Urothelium cell line (cell line): ENCODE data around the gene DCUN1D2.

ENCODE experiments used
- DNase-seq: peaks from one replicate; pipeline ENCODE4 v3.0.0; 2011; ENCODE audit warnings: low spot score, mixed read lengths
- FAIRE-seq: peaks from 2 replicates; lab custom pipeline; 2011; peaks lifted over from hg19 to GRCh38; lab: Jason Lieb, UNC

DCUN1D2 gene

DNA sequence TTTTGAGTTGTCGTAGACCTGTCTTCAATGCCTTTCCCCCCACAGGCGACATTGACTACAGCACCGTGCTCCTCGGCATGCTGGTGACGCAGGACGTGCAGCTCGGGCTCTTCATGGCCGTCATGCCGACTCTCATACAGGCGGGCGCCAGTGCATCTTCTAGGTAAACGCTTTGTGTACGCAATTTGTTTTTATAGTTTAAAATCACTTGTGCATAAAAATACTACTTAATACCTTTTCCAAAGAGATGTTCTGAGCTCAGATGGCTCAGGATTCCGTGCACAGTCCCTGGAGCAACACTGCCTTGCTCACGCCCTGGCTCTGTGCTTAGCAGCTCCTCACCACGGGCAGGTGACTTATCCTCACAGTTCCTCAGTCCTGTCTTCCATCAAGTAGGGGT, 30.1 kb upstream of the DCUN1D2 start:
- DNase-seq (no peak), FAIRE-seq (no peak)

GRCh38 chr13:113519556-113519955, 29.0 kb upstream of the DCUN1D2 start:
- FAIRE-seq (no peak), DNase-seq (no peak)

DNA sequence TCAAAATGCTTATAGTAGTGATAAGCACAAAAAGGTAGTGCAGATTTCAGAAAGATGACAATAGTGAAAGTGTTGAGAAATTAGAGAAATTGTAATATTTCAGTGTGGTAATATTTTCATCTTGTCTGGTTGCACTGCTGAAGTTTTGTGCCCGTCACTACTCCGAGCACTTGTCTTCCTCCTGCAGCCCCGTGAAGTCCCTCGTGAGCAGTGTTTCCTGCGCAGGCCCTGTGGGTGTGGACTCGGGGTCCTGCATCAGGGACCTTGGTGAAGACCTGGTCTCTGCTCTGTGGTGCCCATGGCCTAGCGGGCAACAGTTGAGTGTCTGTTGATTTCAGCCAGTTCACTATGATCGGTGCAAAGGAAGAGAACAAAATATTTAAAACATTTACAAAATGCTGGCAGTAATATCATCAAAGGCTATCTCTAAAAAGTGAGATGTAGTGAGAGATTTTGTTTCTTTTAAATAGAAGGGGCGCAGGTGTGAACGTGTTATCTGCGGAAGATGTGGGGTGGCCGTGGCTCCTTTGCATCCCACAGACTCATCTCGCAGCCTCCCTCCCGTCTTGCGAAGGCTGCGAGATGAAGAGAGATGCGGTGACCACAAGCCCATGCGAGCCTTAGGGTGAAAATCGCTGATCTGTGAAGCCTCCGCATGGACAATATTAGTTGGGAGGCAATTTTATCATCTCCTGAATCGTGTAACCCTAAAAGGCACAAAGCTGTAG, 27.7 kb upstream of the DCUN1D2 start:
- FAIRE-seq, result no peak

DNA sequence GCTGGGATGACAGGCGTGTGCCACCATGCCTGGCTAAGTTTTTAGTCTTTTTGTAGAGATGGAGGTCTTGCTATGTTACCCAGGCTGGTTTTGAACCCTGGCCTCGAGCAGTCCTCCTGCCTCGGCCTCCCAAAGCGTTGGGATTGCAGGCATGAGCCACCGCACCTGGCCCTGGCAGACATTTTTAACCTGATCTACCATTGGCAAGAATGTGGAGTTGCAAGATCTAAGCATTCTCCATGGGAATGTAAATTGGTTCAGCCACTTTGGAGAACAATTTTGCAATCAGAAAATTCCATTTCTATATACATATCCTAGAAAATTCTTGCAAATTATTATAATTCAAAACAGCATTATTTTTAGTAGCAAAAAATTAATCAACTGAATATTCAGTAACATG, 24.3 kb upstream of the DCUN1D2 start:
- DNase-seq, result no peak
- no peak for FAIRE-seq

More for the DNA sequence above, 27.7 kb upstream of the DCUN1D2 start:
- no peak for DNase-seq

DNA sequence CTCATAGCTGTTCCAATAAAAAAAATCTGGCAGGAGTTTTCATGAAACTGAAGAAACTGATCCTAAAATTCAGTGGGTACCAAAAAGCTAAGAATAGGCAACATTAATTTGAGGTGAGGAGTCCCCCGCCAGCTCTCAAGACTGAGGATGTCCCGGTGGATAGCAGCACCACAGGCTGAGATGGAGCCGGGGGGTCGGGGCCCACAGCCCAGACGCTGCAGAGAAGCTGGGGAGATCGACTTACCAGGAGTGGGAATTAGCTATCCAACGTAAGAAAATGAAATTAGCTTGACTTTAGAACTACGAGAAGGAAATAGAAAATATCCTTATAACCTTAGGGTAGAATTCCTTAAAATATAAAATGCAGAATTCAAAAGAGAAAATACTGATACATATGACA, 23.2 kb upstream of the DCUN1D2 start:
- DNase-seq, result no peak
- no peak for FAIRE-seq

- DNase-seq (no peak), FAIRE-seq (no peak)
Measured at GRCh38 chr13:113511361-113511760, 20.9 kb upstream of the DCUN1D2 start.

- FAIRE-seq (no peak), DNase-seq (no peak)
Measured at GRCh38 chr13:113510871-113511270, 20.4 kb upstream of the DCUN1D2 start.

GRCh38 chr13:113509989-113510388, 19.5 kb upstream of the DCUN1D2 start:
- no peak for FAIRE-seq
- no peak for DNase-seq

DNA sequence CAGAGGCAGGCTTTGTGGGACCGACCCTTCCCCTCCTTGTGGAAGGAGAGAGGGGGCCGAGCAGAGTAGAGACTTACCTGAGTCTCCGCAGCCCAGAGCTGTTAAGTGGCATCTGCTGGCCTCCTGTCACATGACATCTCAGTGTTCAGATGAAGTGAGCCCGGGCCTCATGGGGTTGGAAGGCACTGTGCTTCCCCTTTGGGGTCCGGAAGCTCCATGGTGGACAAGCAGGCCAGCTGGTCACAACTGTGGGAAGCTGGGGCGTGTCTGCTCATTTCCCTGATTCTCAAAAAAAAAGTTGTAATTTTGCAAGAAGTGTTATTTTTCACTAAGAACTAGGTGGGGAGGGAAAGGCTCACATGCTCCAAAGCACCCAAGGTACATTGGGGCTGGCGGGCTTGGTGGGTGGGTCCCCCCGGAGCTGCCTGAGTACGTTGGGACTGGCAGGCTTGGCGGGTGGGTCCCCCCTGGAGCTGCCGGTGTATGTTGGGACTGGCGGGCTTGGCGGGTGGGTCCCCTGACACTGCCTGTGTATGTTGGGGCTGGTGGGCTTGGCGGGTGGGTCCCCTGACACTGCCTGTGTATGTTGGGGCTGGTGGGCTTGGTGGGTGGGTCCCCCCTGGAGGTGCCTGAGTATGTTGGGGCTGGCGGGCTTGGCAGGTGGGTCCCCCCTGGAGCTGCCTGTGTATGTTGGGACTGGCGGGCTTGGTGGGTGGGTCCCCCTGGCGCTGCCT, 18.2 kb upstream of the DCUN1D2 start:
- DNase-seq (no peak), FAIRE-seq (peak; percentile 74)

DNA sequence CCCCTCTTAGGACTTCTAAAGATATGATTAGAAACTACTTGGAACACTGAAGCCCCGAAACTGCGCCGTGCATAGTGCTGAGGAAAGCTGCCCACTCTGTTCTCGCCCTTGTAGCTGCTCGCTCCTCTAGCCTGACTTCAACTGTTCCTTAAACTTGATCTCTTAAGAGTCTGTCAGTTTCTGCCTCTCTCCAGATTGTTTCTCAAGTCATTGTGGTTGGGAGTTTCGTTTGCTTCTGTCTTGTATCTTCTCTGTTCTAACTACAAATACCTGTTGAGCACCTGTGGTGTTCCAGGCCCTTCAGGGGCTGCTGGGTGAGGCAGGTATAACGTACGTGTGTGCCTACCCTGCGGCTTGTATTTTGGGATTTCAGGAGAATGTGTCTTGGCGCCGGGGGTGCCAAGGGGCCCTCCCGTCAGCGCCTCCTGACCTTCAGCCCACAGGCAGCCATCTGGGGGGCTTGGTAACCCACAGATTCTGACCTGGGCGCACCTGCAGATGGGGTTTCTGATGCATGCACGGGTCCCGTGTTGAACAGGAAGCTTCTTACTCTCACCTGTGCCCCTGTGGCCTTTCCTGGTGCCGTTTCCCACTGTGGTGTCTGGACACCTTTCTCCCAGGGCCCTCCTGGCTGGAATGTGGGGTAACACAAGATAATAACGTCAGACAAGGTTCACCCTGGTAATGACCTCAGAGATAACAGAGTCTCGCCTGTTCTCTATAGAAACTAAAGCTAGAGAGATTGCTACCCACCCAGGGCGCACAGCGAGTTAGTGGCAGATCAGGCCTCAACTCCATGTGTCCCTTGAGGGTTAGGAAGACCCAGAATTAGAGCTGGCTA, 17.2 kb upstream of the DCUN1D2 start:
- DNase-seq, result no peak

DNA sequence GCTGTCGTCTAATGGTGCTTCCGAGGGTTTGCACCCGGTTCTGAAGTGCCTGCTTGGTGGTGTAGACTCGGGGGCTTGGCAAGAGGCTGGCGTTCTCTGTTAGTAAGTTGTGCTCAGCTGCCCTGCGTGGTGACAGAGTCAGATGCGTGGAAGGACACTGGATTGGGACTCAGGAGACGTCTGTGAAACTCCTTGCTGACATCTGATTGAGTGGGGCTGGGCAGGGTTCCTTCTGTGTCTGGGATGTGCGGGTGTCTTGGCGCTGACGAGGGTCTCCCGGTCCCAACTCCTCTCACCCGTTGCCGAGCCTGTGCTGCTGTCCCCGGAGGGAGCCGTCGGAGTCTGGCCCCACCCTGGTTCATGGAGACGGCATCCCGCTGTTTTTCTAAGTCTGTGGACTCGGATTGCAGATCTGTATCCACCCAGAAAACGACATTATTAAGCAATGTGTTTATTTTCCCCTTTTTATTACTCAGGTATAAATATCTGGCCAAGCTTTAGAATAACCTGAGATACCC, 16.4 kb upstream of the DCUN1D2 start:
- DNase-seq (no peak), FAIRE-seq (no peak)

More for the DNA sequence above, 17.2 kb upstream of the DCUN1D2 start:
- no peak for FAIRE-seq

- FAIRE-seq (peak; percentile 44), DNase-seq (no peak)
Measured at GRCh38 chr13:113506025-113506685, 15.6 kb upstream of the DCUN1D2 start.

DNA sequence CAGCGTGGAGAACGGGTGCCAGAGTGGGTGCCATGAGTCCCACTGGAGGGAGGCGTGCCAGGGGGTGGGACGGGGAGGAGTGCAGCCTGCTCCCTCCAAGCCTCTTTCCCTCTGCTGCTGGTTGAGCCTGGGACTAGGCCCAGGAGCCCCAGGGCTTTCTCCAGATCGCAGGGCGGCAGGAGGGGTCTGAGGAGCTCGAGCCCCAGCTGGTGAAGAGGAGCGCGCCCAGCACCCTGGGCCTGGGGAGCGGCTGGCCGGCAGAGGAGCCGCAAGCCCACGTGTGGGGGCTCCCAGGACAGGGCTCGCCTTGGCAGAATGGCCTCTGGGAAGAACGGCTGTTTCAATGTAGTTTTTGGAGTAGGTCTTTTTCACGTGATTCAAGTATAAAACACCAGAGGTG, 12.2 kb upstream of the DCUN1D2 start:
- FAIRE-seq (no peak), DNase-seq (no peak)

DNA sequence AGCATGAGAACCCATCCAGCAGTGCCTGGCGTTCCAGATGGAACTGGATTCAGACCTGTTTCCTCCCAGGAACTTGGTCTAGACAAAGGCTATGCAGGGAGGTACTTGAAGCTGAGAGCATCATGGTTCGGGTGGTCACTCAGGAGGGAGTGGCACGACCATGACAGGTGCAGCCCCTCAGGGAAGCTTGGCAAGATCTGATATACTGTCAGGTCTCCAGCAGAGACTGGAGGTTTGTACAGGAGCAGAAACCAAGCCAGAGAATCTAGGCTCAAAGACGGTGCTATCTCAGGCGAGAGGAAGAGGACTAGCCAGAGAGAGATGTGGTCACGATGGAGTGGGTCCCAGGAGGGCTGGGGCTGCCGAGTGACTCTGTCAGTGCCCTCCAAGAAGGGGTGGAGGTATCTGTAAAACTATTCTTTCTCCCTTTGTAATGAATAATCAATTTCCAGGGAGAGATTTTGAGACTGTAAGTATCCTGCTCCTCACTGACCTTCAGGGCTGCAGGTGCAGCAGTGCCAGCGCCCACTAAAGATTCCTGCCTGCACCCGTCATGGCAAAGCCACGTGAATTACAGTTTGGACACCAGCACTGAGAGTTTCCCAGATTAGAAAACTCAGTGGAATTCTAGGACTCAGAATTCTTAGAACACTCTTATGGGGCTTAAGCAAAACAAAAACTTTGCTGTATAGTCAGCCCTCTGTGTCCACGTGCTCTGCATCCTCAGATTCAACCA, 10.2 kb upstream of the DCUN1D2 start:
- FAIRE-seq (no peak), DNase-seq (no peak)

- no peak for FAIRE-seq
- DNase-seq, result no peak
Measured at GRCh38 chr13:113499936-113500335, 9.4 kb upstream of the DCUN1D2 start.

DNA sequence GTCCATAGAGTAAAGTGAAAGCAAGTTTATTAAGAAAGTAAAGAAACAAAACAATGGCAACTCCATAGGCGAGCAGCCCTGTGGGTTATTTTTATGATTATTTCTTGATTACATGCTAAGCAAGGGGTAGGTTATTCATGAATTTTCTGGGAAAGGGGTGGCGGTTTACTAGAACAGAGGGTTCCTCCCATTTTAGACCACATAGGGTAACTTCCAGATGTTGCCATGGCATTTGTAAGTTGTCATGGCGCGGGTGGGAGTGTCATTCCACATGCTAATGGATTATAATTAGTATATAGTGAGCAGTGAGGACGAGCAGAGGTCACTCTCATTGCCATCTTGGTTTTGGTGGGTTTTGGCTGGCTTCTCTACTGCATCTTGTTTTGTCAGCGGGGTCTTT, 8.4 kb upstream of the DCUN1D2 start:
- DNase-seq, result no peak
- no peak for FAIRE-seq

DNA sequence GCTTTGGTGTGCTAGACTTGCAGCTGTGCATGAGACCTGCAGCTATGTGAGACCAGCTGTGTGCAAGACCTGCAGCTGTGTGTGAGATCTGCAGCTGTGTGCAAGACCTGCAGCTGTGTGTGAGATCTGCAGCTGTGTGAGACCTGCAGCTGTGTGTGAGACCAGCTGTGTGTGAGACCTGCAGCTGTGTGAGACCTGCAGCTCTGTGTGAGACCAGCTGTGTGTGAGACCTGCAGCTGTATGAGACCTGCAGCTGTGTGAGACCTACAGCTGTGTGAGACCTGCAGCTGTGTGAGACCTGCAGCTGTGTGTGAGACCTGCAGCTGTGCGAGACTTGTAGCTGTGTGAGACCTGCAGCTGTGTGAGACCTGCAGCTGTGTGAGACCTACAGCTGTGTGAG, 6.7 kb upstream of the DCUN1D2 start:
- FAIRE-seq, result peak; percentile 91

GRCh38 chr13:113495494-113496210, 5.1 kb upstream of the DCUN1D2 start:
- no peak for FAIRE-seq

More for the DNA sequence above, 6.7 kb upstream of the DCUN1D2 start:
- DNase-seq, result no peak

DNA sequence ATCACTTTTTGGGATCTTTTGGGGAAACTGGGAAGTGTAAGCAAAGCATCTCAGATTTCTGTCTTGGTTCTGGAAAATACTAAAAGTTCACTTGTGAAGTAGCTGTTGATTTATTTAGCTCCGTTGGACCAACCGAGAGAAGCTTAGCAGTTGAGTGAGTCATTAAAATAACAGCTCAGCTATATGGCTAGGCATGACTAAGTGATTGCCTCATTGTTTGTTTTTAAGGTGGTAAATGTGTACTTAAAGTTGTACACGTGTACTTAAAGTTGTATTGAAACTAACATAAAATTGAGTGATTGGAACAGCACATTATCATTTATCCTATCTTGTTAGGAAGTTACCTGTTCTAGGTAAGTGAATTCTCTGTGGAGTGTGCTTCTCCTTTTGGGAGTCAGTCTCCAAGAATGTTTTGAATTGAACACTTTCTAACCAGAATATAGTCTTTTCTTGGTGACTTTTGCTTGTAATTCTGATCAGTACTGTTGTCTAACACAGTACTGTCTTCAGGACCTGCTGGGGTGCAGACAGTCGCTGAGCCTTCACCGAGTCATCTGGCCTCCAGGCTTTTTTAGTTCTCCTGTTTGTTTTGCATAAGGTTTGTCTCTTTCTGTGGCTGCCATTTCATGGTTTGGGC, 2.9 kb upstream of the DCUN1D2 start:
- no peak for FAIRE-seq
- DNase-seq, result peak; percentile 70

More at GRCh38 chr13:113495494-113496210, 5.1 kb upstream of the DCUN1D2 start:
- DNase-seq, result peak; percentile 22
